HG03432 (cell line): ENCODE measurements around the gene FOXO6.

Experiments
- ATAC-seq: cut with Tn5 transposase; IDR thresholded peaks from one replicate; pipeline ENCODE4 v1.9.1; 2021; ENCODE audit warnings: mild to moderate bottlenecking, moderate library complexity; ENCODE audit not compliant: unreplicated experiment

The FOXO6 gene

GRCh38 chr1:41365772-41366454, 4.7 kb downstream of the FOXO6 start:
- ATAC-seq = no peak

- ATAC-seq = no peak
These were observed 5.4 kb downstream of the FOXO6 start for GRCh38 chr1:41366455-41367287.

- ATAC-seq = no peak
These were observed 6.0 kb downstream of the FOXO6 start for GRCh38 chr1:41367288-41367642.

GRCh38 chr1:41368366-41368765, 7.1 kb downstream of the FOXO6 start:
- no peak for ATAC-seq

GRCh38 chr1:41368801-41369200, 7.6 kb downstream of the FOXO6 start:
- ATAC-seq = no peak

- no peak for ATAC-seq
These were observed 8.3 kb downstream of the FOXO6 start for GRCh38 chr1:41369531-41369930.

- no peak for ATAC-seq
These were observed 9.0 kb downstream of the FOXO6 start for GRCh38 chr1:41370225-41370624.

- ATAC-seq = no peak
These were observed 9.7 kb downstream of the FOXO6 start for GRCh38 chr1:41370756-41371420.

- no peak for ATAC-seq
These were observed 10.7 kb downstream of the FOXO6 start for GRCh38 chr1:41371630-41372599.

- ATAC-seq = no peak
These were observed 11.4 kb downstream of the FOXO6 start for GRCh38 chr1:41372600-41372993.

- no peak for ATAC-seq
These were observed 12.1 kb downstream of the FOXO6 start for GRCh38 chr1:41373373-41373772.

- ATAC-seq = no peak
These were observed 13.5 kb downstream of the FOXO6 start for GRCh38 chr1:41374711-41375110.

- ATAC-seq = no peak
These were observed 16.2 kb downstream of the FOXO6 start for GRCh38 chr1:41377397-41377796.

- ATAC-seq = no peak
These were observed 17.0 kb downstream of the FOXO6 start for GRCh38 chr1:41378222-41378621.

GRCh38 chr1:41378999-41379737, 17.9 kb downstream of the FOXO6 start:
- ATAC-seq = no peak

GRCh38 chr1:41379738-41380130, 18.5 kb downstream of the FOXO6 start:
- ATAC-seq = no peak

- ATAC-seq = no peak
These were observed 19.0 kb downstream of the FOXO6 start for GRCh38 chr1:41380195-41380594.

- ATAC-seq = no peak
These were observed 19.9 kb downstream of the FOXO6 start for GRCh38 chr1:41380979-41381691.

GRCh38 chr1:41381692-41382479, 20.7 kb downstream of the FOXO6 start:
- ATAC-seq = no peak
